Measurements from ENCODE around the gene MED14. TPM values are rescaled to one million over a fixed set of nuclear protein-coding genes. Genes with fewer than 3 reads are reported as not detected.

The MED14 gene
- total and polyA plus RNA-seq, 10 of the 15 experiments (the other 5 are each of a cell fraction or from before 2014, with no cell fraction given), result 8.8 to 99.4 (median 29.4) TPM

DNA sequence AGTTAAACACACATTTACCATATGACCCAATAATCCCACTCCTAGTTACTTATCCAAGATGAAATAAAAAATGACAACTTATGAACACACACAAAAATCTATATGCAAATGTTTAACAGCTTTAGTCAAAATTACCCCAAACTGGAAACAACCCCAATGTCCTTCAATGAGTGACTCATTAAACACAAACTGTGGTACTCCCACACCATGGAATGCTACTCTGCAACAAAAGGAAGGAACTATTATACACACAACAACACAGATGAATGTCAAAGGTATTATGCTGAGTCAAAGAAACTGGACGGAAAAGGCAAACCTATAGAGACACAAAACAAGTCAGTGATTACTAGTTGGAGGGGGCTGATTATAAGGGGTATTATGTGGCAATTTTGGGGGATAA lies 40.5 kb downstream of the MED14 start:
- H3K9ac ChIP-seq (ENCODE audit: control insufficient read depth, insufficient read depth, low read length), result no peak overlapping the region
- H3K4me1 ChIP-seq (ENCODE audit: control insufficient read depth, insufficient read depth, low read length), result no peaks in the 10 kb centered on the region
- ChIA-PET SMC1A (ENCODE audit: uncharacterized antibody, unreplicated experiment) (interaction anchor here (1.1 kb wide), 1 partner anchor 11 kb away, joined by 4 read pairs; no protein-coding TSS in a partner anchor), POLR2A (no interaction called here), CTCF (interaction anchor here (0.9 to 1.0 kb wide), 2 partner anchors 10 to 151 kb away, joined by 3 read pairs; no protein-coding TSS in a partner anchor), RAD21 (ENCODE audit: unreplicated experiment) (no interaction called here)
- WGBS (ENCODE audit: insufficient coverage, insufficient replicate concordance, low lambda C conversion rate, missing lambda C conversion rate), result 93% methylated on average over 1 of the region's 1 CpG
- no peak for FAIRE-seq
- no peak overlapping the region for H2AFZ ChIP-seq (ENCODE audit: control insufficient read depth, low read depth, low read length)
- H3K79me2 ChIP-seq (ENCODE audit: control insufficient read depth, insufficient read depth, low read length), result no peaks in the 10 kb centered on the region
- H3K36me3 ChIP-seq (ENCODE audit: control insufficient read depth in 2 of 2, insufficient read depth in 2 of 2, low read length in 1 of 2), result peaks cover under 1 to 5% of the 10 kb centered on the region in 2 experiments; a peak in 3 of 4 replicates
- in situ Hi-C loops (cut with MboI), result no loop called here
- no peaks in the 10 kb centered on the region; the same call in 2 of the 3 replicates for H3K9me3 ChIP-seq (replicated peaks; ENCODE audit: control insufficient read depth, insufficient read depth, low read length)
- TF ChIP-seq SUPT20H (IDR thresholded peaks at IDR 0.05; ENCODE audit: borderline replicate concordance, control insufficient read depth, low read depth, low read length), result no peak
- TF ChIP-seq ASH2L (IDR thresholded peaks at IDR 0.05; ENCODE audit: borderline replicate concordance, low read depth), result no peak
- TF ChIP-seq, protein P1, sequence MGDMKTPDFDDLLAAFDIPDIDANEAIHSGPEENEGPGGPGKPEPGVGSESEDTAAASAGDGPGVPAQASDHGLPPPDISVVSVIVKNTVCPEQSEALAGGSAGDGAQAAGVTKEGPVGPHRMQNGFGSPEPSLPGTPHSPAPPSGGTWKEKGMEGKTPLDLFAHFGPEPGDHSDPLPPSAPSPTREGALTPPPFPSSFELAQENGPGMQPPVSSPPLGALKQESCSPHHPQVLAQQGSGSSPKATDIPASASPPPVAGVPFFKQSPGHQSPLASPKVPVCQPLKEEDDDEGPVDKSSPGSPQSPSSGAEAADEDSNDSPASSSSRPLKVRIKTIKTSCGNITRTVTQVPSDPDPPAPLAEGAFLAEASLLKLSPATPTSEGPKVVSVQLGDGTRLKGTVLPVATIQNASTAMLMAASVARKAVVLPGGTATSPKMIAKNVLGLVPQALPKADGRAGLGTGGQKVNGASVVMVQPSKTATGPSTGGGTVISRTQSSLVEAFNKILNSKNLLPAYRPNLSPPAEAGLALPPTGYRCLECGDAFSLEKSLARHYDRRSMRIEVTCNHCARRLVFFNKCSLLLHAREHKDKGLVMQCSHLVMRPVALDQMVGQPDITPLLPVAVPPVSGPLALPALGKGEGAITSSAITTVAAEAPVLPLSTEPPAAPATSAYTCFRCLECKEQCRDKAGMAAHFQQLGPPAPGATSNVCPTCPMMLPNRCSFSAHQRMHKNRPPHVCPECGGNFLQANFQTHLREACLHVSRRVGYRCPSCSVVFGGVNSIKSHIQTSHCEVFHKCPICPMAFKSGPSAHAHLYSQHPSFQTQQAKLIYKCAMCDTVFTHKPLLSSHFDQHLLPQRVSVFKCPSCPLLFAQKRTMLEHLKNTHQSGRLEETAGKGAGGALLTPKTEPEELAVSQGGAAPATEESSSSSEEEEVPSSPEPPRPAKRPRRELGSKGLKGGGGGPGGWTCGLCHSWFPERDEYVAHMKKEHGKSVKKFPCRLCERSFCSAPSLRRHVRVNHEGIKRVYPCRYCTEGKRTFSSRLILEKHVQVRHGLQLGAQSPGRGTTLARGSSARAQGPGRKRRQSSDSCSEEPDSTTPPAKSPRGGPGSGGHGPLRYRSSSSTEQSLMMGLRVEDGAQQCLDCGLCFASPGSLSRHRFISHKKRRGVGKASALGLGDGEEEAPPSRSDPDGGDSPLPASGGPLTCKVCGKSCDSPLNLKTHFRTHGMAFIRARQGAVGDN (IDR thresholded peaks at IDR 0.05), result no peak
- intact Hi-C loops (cut with micrococcal nuclease; ENCODE audit: unreplicated experiment), result no loop called here
- H3K4me2 ChIP-seq (ENCODE audit: control insufficient read depth, insufficient read depth), result no peak overlapping the region
- H3K4me3 ChIP-seq, result no peak overlapping the region
- no peaks in the 10 kb centered on the region for H3K27me3 ChIP-seq (replicated peaks in 1 of 2; ENCODE audit: control insufficient read depth in 2 of 2, insufficient read depth in 2 of 2, low read length in 1 of 2)
- BruUV-seq (replicated peaks), result no TSS peak
- no peak for DNase-seq (ENCODE audit: low read depth, low spot score)
- H3K27ac ChIP-seq (ENCODE audit: control insufficient read depth, insufficient read depth), result no peak overlapping the region
- no peak for ATAC-seq
- no peaks in the 10 kb centered on the region for H4K20me1 ChIP-seq (ENCODE audit: control insufficient read depth, insufficient read depth)

Data from GM12878 (cell line).